Uterus (tissue), 4 donors: ENCODE data around the gene SOCS2. TPM values are rescaled to one million over a fixed set of nuclear protein-coding genes. Genes with fewer than 3 reads are reported as not detected.

Source experiments
- DNase-seq, 2 donors: peaks; one replicate each; pipeline ENCODE4 v3.0.0-alpha.2; 2019 to 2020
- H3K27ac ChIP-seq, 2 donors: fragments of 200-600 bp; sonication (generic); 1 replicate in 1 of 2; 2 replicates in 1 of 2; pipeline ENCODE4 v1.5.1; 2016 to 2018
- H3K27me3 ChIP-seq, 2 donors: fragments of 200-600 bp; sonication (generic); one replicate each; pipeline ENCODE4 v1.5.1; 2018 to 2019; ENCODE audit warnings: control low read depth in 1 of 2
- H3K36me3 ChIP-seq, 2 donors: fragments of 200-600 bp; sonication (generic); one replicate each; pipeline ENCODE4 v1.5.1; 2019; ENCODE audit warnings: control low read depth in 1 of 2
- H3K4me1 ChIP-seq, 2 donors: fragments of 200-600 bp; sonication (generic); one replicate each; pipeline ENCODE4 v1.5.1; 2018 to 2019; ENCODE audit warnings: control low read depth in 1 of 2
- H3K4me3 ChIP-seq, 2 donors: fragments of 200-600 bp; sonication (generic); 1 replicate in 1 of 2; 2 replicates in 1 of 2; pipeline ENCODE4 v1.5.1; 2018 to 2019; ENCODE audit warnings: mild to moderate bottlenecking in 1 of 2
- H3K9me3 ChIP-seq, 2 donors: fragments of 200-600 bp; sonication (generic); one replicate each; pipeline ENCODE4 v1.5.1; 2019; ENCODE audit warnings: control low read depth in 1 of 2
- CTCF ChIP-seq, 4 experiments: fragments of 200-600 bp in 2 of 4; fragments of 450-650 bp in 2 of 4; sonication (generic) in 2 of 4; IDR thresholded peaks; one replicate each; pipeline ENCODE4 v1.5.1; 2016 to 2019; ENCODE audit warnings: antibody characterized with exemption in 4 of 4, mild to moderate bottlenecking in 2 of 4, moderate library complexity in 1 of 4
- POLR2A ChIP-seq, 2 donors: fragments of 450-650 bp; IDR thresholded peaks; one replicate each; pipeline ENCODE4 v1.6.1; 2016; ENCODE audit warnings: antibody characterized with exemption in 2 of 2, mild to moderate bottlenecking in 1 of 2, moderate library complexity in 1 of 2
- intact Hi-C: fragments of 100-400 bp; cut with DNase I; formaldehyde crosslinking; loops from one replicate; pipeline ENCODE4 v1.15.1; 2023; ENCODE audit warnings: low total_unique reads
- total RNA-seq, 4 donors: library from RNA; depleted of rRNA in 3 of 4; stranded (reverse); fragments of >200 nt in 3 of 4; gene quantifications; one replicate each; pipeline versions ENCODE4 v1.1.0 to v1.2.4, GENCODE V29; 2014 to 2023
- donor health status: DM: yes; HTN: yes; CAD: no.

The SOCS2 gene
- total RNA-seq, 4 donors from 2014 or later = 55.0 to 345 (median 112) TPM

DNA sequence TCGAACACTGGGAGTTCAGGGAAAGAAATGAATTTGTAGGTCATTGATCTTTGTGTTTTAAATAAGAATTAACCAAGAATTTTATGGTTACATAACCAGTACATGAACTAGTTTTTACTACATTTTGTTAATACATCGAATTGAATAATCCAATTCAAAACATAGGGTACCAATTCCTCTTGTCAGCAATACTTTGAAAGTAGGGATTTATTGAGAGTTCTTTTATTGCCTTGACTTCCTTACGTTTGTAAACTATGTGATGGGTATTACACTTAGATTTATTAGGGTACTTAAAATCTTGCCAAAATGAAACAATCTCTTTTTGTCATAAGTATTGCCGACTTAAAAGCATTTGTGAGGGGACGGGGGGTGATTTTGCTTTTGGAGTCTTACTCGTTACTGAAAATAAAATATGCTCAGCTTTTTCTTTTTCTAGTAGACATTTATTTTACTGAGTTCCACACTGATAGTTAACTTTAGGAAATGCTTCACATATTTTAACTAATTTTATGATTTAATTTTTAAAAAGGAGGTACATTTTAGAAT lies 22.4 kb downstream of the SOCS2 start:
- H3K9me3 ChIP-seq = no peaks in the 10 kb centered on the region
- intact Hi-C loops = loop anchor here (5.0 kb wide), 1 partner anchor 142 kb away; no protein-coding TSS in a partner anchor
- H3K4me1 ChIP-seq = no peaks in the 10 kb centered on the region
- H3K4me3 ChIP-seq = peak overlapping the region; percentile 20 to 27
- H3K36me3 ChIP-seq = no peaks in the 10 kb centered on the region
- no peak for DNase-seq
- TF ChIP-seq CTCF (IDR thresholded peaks at IDR 0.05) = no peak
- no peak for TF ChIP-seq POLR2A (IDR thresholded peaks at IDR 0.05)
- peak overlapping the region; percentile 92 to 98 for H3K27ac ChIP-seq
- no peaks in the 10 kb centered on the region for H3K27me3 ChIP-seq

DNA sequence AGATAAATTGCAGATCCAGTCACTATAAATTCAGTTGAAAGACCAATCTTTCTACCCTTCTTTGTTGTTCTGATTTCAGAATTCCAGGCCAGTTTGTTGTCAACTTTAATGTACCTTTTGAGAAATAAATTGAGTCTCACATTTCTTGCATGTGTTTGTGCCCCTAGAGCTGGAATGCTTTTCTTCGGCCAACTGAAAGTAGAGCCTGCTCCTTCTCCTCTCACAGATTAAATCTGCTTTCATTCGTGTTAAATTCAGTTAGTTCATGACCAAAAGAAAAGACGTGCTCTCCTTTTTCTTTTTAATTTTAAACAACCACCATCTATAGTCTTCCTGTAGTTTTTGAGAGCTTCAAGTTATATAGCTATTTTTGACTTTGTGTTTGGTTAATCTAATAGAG lies 22.9 kb downstream of the SOCS2 start:
- intact Hi-C loops = no loop called here
- Histone ChIP-seq H3K4me1 (no peaks in the 10 kb centered on the region), H3K9me3 (no peaks in the 10 kb centered on the region), H3K4me3 (peak overlapping the region; percentile 20 to 27), H3K27ac (peak overlapping the region; percentile 92 to 98), H3K27me3 (no peaks in the 10 kb centered on the region), H3K36me3 (no peaks in the 10 kb centered on the region)
- TF ChIP-seq CTCF (IDR thresholded peaks at IDR 0.05) = no peak
- TF ChIP-seq POLR2A (IDR thresholded peaks at IDR 0.05) = no peak
- no peak for DNase-seq

DNA sequence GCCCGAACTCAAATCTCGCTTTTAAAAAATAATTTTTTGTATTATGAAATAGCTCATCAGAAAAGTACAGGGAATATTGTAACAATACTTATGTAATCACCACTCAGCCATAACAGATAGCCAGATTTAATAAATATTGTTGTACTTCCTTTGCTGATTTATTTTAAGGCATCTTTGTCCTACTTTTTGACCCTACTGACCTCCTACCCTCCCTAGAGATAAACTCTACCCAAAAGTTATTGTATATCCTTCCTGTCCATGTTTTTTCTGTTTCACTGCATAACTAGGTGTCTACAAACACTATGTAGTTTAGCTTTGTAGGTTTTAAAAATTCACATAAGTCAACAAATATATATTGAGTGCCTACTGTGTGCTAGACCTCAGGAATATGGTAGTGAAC lies 25.1 kb downstream of the SOCS2 start:
- Histone ChIP-seq H3K4me3 (no peak overlapping the region), H3K27me3 (no peaks in the 10 kb centered on the region), H3K36me3 (no peaks in the 10 kb centered on the region), H3K27ac (peak overlapping the region; percentile 92 to 98), H3K9me3 (no peaks in the 10 kb centered on the region), H3K4me1 (peaks cover 0 to under 1% of the 10 kb centered on the region in 2 donors)
- DNase-seq = no peak
- TF ChIP-seq CTCF (IDR thresholded peaks at IDR 0.05) (no peak), POLR2A (IDR thresholded peaks at IDR 0.05) (no peak)
- intact Hi-C loops = no loop called here

DNA sequence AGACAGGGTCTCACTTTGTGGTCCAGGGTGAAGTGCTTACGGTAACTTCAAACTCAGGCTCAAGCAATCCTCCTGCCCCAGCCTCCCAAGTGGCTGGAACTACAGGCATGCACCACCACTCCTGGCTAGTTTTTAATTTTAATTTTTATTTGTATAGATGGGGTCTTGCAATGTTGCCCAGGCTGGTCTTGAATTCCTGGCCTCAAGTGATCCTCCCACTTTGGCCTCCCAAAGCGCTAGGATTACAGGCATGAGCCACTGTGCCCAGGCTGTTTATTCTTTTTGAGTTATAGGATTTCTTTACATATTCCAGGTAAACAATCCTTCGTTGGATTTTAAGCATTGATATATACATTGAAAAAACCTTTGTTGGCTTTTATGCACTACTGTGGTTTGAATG lies 26.7 kb downstream of the SOCS2 start:
- intact Hi-C loops = no loop called here
- H3K4me3 ChIP-seq = no peak overlapping the region

GRCh38 chr12:93601591-93601990 lies 29.1 kb downstream of the SOCS2 start:
- H3K27me3 ChIP-seq = no peaks in the 10 kb centered on the region
- peaks cover 0 to 7% of the 10 kb centered on the region in 2 donors for H3K4me1 ChIP-seq
- intact Hi-C loops = no loop called here
- DNase-seq = no peak
- TF ChIP-seq POLR2A (IDR thresholded peaks at IDR 0.05) (no peak), CTCF (IDR thresholded peaks at IDR 0.05) (no peak)
- H3K27ac ChIP-seq = peak overlapping the region in 1 of 2 donors; percentile 91
- H3K9me3 ChIP-seq = no peaks in the 10 kb centered on the region
- no peak overlapping the region for H3K4me3 ChIP-seq
- H3K36me3 ChIP-seq = no peaks in the 10 kb centered on the region

More for the DNA sequence above, 26.7 kb downstream of the SOCS2 start:
- Histone ChIP-seq H3K36me3 (no peaks in the 10 kb centered on the region), H3K4me1 (peaks cover 0 to 7% of the 10 kb centered on the region in 2 donors), H3K27me3 (no peaks in the 10 kb centered on the region), H3K9me3 (no peaks in the 10 kb centered on the region), H3K27ac (peak overlapping the region; percentile 92 to 98)
- TF ChIP-seq CTCF (IDR thresholded peaks at IDR 0.05) = no peak
- no peak for TF ChIP-seq POLR2A (IDR thresholded peaks at IDR 0.05)
- no peak for DNase-seq
